ENCODE measurements around the gene AFF1.

GRCh38 chr4:86955888-86956451, 21.2 kb downstream of the AFF1 start:
- TF ChIP-seq POLR2A (IDR thresholded peaks at IDR 0.05) = no peak
- TF ChIP-seq, protein P1, sequence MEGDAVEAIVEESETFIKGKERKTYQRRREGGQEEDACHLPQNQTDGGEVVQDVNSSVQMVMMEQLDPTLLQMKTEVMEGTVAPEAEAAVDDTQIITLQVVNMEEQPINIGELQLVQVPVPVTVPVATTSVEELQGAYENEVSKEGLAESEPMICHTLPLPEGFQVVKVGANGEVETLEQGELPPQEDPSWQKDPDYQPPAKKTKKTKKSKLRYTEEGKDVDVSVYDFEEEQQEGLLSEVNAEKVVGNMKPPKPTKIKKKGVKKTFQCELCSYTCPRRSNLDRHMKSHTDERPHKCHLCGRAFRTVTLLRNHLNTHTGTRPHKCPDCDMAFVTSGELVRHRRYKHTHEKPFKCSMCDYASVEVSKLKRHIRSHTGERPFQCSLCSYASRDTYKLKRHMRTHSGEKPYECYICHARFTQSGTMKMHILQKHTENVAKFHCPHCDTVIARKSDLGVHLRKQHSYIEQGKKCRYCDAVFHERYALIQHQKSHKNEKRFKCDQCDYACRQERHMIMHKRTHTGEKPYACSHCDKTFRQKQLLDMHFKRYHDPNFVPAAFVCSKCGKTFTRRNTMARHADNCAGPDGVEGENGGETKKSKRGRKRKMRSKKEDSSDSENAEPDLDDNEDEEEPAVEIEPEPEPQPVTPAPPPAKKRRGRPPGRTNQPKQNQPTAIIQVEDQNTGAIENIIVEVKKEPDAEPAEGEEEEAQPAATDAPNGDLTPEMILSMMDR (IDR thresholded peaks at IDR 0.05) = no peak
- no peak for TF ChIP-seq POLR2AphosphoS5 (IDR thresholded peaks at IDR 0.05)
- no peak for TF ChIP-seq EP300 (IDR thresholded peaks at IDR 0.05)

Data from gastroesophageal sphincter (tissue), 3 donors.